ENCODE results near the gene RNF224.

The RNF224 gene

DNA sequence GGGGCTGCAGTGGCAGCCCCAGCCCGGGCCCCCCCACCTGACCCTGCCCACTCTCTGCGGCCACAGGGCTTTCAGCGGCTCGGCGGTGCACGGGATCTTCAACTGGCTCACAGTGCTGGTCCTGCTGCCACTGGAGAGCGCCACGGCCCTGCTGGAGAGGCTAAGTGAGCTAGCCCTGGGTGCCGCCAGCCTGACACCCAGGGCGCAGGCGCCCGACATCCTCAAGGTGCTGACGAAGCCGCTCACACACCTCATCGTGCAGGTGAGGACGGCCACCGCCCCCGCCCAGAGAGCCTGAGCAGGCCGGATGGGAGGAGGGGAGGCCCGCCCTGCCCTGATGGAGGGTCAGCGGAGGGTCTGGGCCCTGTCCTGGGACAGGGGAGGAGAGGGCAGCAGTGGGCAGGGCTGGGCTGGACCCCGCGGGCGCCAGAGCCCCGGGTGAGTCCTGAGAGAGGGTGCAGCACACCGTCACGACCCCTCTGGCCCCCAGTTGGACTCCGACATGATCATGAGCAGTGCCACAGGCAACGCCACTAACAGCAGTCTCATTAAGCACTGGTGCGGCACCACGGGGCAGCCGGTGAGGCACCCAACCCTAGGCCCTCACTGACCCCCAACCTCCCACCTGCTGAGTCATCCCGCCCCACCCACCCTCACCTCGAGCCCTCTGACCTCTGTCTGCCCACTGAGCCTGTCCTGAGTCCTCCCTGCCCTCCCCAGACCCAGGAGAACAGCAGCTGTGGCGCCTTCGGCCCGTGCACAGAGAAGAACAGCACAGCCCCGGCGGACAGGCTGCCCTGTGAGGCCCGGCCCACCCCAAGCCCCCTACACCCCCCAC is 6.1 kb downstream of the RNF224 start:
- TF ChIP-seq, protein P1, sequence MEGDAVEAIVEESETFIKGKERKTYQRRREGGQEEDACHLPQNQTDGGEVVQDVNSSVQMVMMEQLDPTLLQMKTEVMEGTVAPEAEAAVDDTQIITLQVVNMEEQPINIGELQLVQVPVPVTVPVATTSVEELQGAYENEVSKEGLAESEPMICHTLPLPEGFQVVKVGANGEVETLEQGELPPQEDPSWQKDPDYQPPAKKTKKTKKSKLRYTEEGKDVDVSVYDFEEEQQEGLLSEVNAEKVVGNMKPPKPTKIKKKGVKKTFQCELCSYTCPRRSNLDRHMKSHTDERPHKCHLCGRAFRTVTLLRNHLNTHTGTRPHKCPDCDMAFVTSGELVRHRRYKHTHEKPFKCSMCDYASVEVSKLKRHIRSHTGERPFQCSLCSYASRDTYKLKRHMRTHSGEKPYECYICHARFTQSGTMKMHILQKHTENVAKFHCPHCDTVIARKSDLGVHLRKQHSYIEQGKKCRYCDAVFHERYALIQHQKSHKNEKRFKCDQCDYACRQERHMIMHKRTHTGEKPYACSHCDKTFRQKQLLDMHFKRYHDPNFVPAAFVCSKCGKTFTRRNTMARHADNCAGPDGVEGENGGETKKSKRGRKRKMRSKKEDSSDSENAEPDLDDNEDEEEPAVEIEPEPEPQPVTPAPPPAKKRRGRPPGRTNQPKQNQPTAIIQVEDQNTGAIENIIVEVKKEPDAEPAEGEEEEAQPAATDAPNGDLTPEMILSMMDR (IDR thresholded peaks at IDR 0.05; ENCODE audit: insufficient read depth, low read length, poor library complexity, severe bottlenecking) = no peak
- TF ChIP-seq EZH2phosphoT487 (conservative IDR thresholded peaks at IDR 0.05; ENCODE audit: low read length) = no peak
- Histone ChIP-seq H3K9me3 (ENCODE audit: insufficient read depth, low read length) (no peaks in the 10 kb centered on the region), H3K4me3 (ENCODE audit: insufficient read depth, low read length, poor library complexity, severe bottlenecking) (no peak overlapping the region), H4K20me1 (ENCODE audit: low read depth, low read length) (no peaks in the 10 kb centered on the region), H3K79me2 (ENCODE audit: insufficient read depth, low read length) (no peaks in the 10 kb centered on the region), H3K4me2 (ENCODE audit: low read depth, low read length, poor library complexity, severe bottlenecking) (no peak overlapping the region), H3K36me3 (ENCODE audit: low read length) (no peaks in the 10 kb centered on the region), H3K9me2 (replicated peaks; ENCODE audit: insufficient read depth, low read length) (no peaks in the 10 kb centered on the region), H3K9ac (ENCODE audit: low read length) (no peak overlapping the region), H3K27ac (ENCODE audit: low read depth, low read length) (no peak overlapping the region), H2AFZ (ENCODE audit: low read depth, low read length, severe bottlenecking) (no peak overlapping the region), H3F3A (ENCODE audit: insufficient read depth) (no peaks in the 10 kb centered on the region), H3K27me3 (ENCODE audit: low read length) (no peaks in the 10 kb centered on the region)

DNA sequence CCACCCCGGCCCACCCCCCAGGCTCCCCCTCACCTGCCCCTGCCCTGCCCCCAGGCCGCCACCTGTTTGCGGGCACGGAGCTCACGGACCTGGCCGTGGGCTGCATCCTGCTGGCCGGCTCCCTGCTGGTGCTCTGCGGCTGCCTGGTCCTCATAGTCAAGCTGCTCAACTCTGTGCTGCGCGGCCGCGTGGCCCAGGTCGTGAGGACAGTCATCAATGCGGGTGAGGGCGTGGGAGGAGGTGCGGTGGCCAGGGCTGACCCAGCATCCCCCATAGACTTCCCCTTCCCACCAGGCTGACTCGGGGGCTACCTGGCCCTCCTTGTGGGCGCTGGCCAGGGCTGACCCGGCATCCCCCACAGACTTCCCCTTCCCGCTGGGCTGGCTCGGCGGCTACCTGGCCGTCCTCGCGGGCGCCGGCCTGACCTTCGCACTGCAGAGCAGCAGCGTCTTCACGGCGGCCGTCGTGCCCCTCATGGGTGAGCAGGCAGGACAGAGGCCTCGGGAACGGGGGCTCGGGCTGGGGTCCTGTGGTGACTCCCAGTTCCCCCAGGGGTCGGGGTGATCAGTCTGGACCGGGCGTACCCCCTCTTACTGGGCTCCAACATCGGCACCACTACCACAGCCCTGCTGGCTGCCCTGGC is 6.9 kb downstream of the RNF224 start:
- H3K4me3 ChIP-seq (ENCODE audit: insufficient read depth, low read length, poor library complexity, severe bottlenecking) = no peak overlapping the region
- H3K79me2 ChIP-seq (ENCODE audit: insufficient read depth, low read length) = no peaks in the 10 kb centered on the region
- no peak overlapping the region for H2AFZ ChIP-seq (ENCODE audit: low read depth, low read length, severe bottlenecking)
- no peak overlapping the region for H3K27ac ChIP-seq (ENCODE audit: low read depth, low read length)
- no peaks in the 10 kb centered on the region for H3K36me3 ChIP-seq (ENCODE audit: low read length)
- no peaks in the 10 kb centered on the region for H3K9me3 ChIP-seq (ENCODE audit: insufficient read depth, low read length)
- TF ChIP-seq, protein P1 (IDR thresholded peaks at IDR 0.05; ENCODE audit: insufficient read depth, low read length, poor library complexity, severe bottlenecking) = no peak
- no peak for TF ChIP-seq EZH2phosphoT487 (conservative IDR thresholded peaks at IDR 0.05; ENCODE audit: low read length)
- H4K20me1 ChIP-seq (ENCODE audit: low read depth, low read length) = no peaks in the 10 kb centered on the region
- H3K9me2 ChIP-seq (replicated peaks; ENCODE audit: insufficient read depth, low read length) = no peaks in the 10 kb centered on the region
- no peak overlapping the region for H3K4me2 ChIP-seq (ENCODE audit: low read depth, low read length, poor library complexity, severe bottlenecking)
- H3F3A ChIP-seq (ENCODE audit: insufficient read depth) = no peaks in the 10 kb centered on the region
- no peak overlapping the region for H3K9ac ChIP-seq (ENCODE audit: low read length)
- H3K27me3 ChIP-seq (ENCODE audit: low read length) = no peaks in the 10 kb centered on the region

DNA sequence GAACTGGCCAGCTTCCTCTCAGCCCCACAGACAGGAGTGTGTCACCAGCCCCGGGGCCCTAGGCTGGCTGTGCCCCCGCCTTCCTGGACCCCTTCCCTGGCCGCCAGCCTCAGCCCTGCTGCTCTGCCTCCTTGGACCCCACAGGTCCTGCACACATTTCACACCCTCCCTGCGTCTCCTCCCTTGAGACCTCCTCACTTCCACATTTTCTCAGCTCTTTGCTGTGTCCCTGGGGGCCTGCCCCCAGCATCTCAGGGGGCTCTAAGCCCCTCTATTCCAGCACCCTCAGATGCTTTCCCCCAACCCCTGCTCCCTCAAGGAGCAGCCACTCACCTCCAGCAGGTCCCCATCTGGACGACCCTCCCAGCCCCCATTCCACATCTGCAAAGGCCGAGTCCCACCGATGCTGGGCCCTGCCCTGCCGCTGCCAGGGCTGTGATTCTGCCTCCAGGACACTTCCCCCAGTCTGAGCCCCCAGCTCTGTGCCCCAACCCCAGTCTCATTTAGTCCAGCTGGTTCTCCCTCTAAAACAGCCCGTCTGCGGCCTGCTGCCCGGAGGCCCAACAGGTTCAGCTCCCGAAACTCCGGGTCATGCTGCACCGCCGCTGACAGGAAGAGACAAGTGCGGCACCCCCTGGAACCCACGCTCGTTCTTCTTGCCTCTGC is 7.6 kb downstream of the RNF224 start:
- no peak overlapping the region for H3K27ac ChIP-seq (ENCODE audit: low read depth, low read length)
- no peak overlapping the region for H2AFZ ChIP-seq (ENCODE audit: low read depth, low read length, severe bottlenecking)
- no peak overlapping the region for H3K4me2 ChIP-seq (ENCODE audit: low read depth, low read length, poor library complexity, severe bottlenecking)
- H4K20me1 ChIP-seq (ENCODE audit: low read depth, low read length) = no peaks in the 10 kb centered on the region
- no peak overlapping the region for H3K9ac ChIP-seq (ENCODE audit: low read length)
- H3K79me2 ChIP-seq (ENCODE audit: insufficient read depth, low read length) = no peaks in the 10 kb centered on the region; the same call in 1 of the 2 replicates
- no peaks in the 10 kb centered on the region for H3K27me3 ChIP-seq (ENCODE audit: low read length)
- no peaks in the 10 kb centered on the region for H3K9me2 ChIP-seq (replicated peaks; ENCODE audit: insufficient read depth, low read length)
- no peaks in the 10 kb centered on the region for H3K9me3 ChIP-seq (ENCODE audit: insufficient read depth, low read length)
- H3K36me3 ChIP-seq (ENCODE audit: low read length) = no peaks in the 10 kb centered on the region
- TF ChIP-seq EZH2phosphoT487 (conservative IDR thresholded peaks at IDR 0.05; ENCODE audit: low read length) = no peak
- TF ChIP-seq, protein P1 (IDR thresholded peaks at IDR 0.05; ENCODE audit: insufficient read depth, low read length, poor library complexity, severe bottlenecking) = no peak
- H3F3A ChIP-seq (ENCODE audit: insufficient read depth) = no peaks in the 10 kb centered on the region
- H3K4me3 ChIP-seq (ENCODE audit: insufficient read depth, low read length, poor library complexity, severe bottlenecking) = no peak overlapping the region

All from SU-DHL-6 (cell line).